Pancreas (tissue), 10 donors: ENCODE data around the gene MPV17L2. TPM values are rescaled to one million over a fixed set of nuclear protein-coding genes. Genes with fewer than 3 reads are reported as not detected.

ENCODE experiments used
- ATAC-seq, 4 donors: fragments of 200-7000 bp; cut with Tn5 transposase; one replicate each; pipeline versions ENCODE4 v1.8.0 to v1.9.1; 2020; ENCODE audit warnings: mild to moderate bottlenecking in 4 of 4, moderate library complexity in 4 of 4
- DNase-seq, 6 donors: peaks; one replicate each; pipeline ENCODE4 v3.0.0-alpha.2; 2020
- FAIRE-seq: peaks from 2 replicates; lab custom pipeline; 2012; peaks lifted over from hg19 to GRCh38; lab: Jason Lieb, UNC
- H3K27ac ChIP-seq, 4 donors: fragments of 200-600 bp; sonication (generic); 1 replicate in 3 of 4; 2 replicates in 1 of 4; pipeline versions ENCODE4 v1.5.0 to v1.8.0; 2020
- H3K27me3 ChIP-seq, 4 donors: fragments of 200-600 bp; one replicate each; pipeline ENCODE4 v1.8.0; 2021
- H3K36me3 ChIP-seq, 3 donors: fragments of 200-600 bp; sonication (generic) in 1 of 3; one replicate each; pipeline versions ENCODE4 v1.5.0 to v1.8.0; 2020 to 2021
- H3K4me1 ChIP-seq, 3 donors: fragments of 200-600 bp; one replicate each; pipeline ENCODE4 v1.8.0; 2021
- H3K4me3 ChIP-seq, 4 donors: fragments of 200-600 bp; sonication (generic) in 2 of 4; one replicate each; pipeline versions ENCODE4 v1.5.0 to v1.8.0; 2020 to 2021
- H3K9me3 ChIP-seq, 4 donors: fragments of 200-600 bp; one replicate each; pipeline ENCODE4 v1.8.0; 2021
- WGBS, 2 donors: extraction: QIAGEN DNeasy Blood & Tissue Kit; methylation state at CpG; one replicate each; pipeline ENCODE4 v1.1.7; 2013; 5-methylcytosine and 5-hydroxymethylcytosine counted together
- intact Hi-C, 3 donors: fragments of 100-400 bp; cut with DNase I; formaldehyde crosslinking; loops; one replicate each; pipeline versions ENCODE4 v1.11.1 to v1.14.2; 2022
- polyA plus RNA-seq, 2 donors: library from polyadenylated mRNA; stranded (reverse); fragments of 200-250 nt; gene quantifications; one replicate each; pipeline ENCODE4 v1.2.3, GENCODE V29; 2013
- total RNA-seq, 6 donors: library from RNA; stranded (reverse); fragmentation: NEBNext Ultra II Directional in 4 of 6; extraction: Animal tissue kit (Norgen Biotek cat#: 25700) in 4 of 6; gene quantifications; one replicate each; pipeline versions ENCODE4 v1.2.1 to v1.2.4, GENCODE V29; 2021 to 2023
- TF ChIP-seq, protein P1 (sequence below), 4 donors: fragments of 200-600 bp; sonication (generic) in 3 of 4; IDR thresholded peaks; one replicate each; pipeline versions ENCODE4 v1.5.0 to v1.8.0; 2021; ENCODE audit warnings: antibody characterized with exemption in 4 of 4
- donor health status: healthy with polysubstance abuse.
- donor health status: DM: no; HTN: no; CAD: no; lungs with moderate emphysema.
- donor health status: DM: no; HTN: no; CAD: no.
- donor health status: control.
- donor health status: control.
- donor health status: Bipolar disorder and iron deficiency.
- donor health status: DM: yes; HTN: yes; CAD: no.
- donor health status: DM: no; HTN: no; CAD: no.
- donor health status: DM: no; HTN: no; CAD: no.
- donor health status: DM: yes; HTN: yes; CAD: no.

The MPV17L2 gene
- total and polyA plus RNA-seq, 8 donors = 2.8 to 10.4 (median 5.0) TPM

DNA sequence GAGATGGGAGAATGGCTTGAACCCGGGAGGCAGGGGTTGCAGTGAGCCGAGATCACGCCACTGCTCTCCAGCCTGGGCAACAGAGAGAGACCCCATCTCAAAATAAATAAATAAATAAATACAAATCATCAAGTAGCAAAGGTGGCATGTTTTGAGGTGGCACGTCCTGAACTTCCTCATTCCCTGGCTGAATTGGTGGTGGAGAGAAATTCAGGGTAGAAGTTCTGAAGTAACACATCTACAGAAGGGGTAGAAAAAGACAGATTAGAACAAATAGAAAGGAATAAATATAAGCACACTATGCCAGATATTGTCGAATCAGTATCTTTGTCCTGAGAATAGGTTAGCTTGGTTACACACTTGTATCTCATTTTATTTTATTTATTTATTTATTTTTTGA, 13.1 kb upstream of the MPV17L2 start:
- Histone ChIP-seq H3K4me3 (no peak overlapping the region), H3K4me1 (peaks cover 0 to under 1% (median 0%) of the 10 kb centered on the region in 3 donors), H3K27ac (no peak overlapping the region), H3K9me3 (no peaks in the 10 kb centered on the region), H3K27me3 (no peaks in the 10 kb centered on the region), H3K36me3 (no peaks in the 10 kb centered on the region)
- no peak for DNase-seq
- 85 to 95% methylated on average over 5 of the region's 5 CpGs for WGBS, 2 donors
- FAIRE-seq = no peak
- peak in 1 of 4 donors; percentile 19 for ATAC-seq
- intact Hi-C loops = no loop called here
- TF ChIP-seq, protein P1, sequence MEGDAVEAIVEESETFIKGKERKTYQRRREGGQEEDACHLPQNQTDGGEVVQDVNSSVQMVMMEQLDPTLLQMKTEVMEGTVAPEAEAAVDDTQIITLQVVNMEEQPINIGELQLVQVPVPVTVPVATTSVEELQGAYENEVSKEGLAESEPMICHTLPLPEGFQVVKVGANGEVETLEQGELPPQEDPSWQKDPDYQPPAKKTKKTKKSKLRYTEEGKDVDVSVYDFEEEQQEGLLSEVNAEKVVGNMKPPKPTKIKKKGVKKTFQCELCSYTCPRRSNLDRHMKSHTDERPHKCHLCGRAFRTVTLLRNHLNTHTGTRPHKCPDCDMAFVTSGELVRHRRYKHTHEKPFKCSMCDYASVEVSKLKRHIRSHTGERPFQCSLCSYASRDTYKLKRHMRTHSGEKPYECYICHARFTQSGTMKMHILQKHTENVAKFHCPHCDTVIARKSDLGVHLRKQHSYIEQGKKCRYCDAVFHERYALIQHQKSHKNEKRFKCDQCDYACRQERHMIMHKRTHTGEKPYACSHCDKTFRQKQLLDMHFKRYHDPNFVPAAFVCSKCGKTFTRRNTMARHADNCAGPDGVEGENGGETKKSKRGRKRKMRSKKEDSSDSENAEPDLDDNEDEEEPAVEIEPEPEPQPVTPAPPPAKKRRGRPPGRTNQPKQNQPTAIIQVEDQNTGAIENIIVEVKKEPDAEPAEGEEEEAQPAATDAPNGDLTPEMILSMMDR (IDR thresholded peaks at IDR 0.05) = no peak

DNA sequence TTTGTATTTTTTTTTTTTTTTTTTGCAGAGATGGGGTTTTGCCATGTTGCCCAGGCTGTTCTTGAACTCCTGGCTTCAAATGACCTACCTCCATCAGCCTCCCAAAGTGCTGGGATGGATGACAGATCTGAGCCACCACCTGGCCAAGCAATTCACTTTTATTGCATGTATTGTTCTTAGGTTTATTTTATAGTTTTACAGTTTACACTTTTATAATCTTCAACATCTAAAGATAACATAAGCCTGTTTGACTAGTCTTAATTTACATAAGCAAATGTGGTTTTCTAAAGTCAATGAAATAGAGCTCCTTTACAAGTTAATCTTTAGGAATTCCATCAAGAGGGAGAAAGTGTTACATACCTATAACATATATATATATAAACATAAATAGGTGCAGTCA, 9.5 kb upstream of the MPV17L2 start:
- TF ChIP-seq, protein P1 (IDR thresholded peaks at IDR 0.05) = no peak
- Histone ChIP-seq H3K9me3 (no peaks in the 10 kb centered on the region), H3K4me3 (no peak overlapping the region), H3K4me1 (no peaks in the 10 kb centered on the region), H3K36me3 (no peaks in the 10 kb centered on the region), H3K27me3 (no peaks in the 10 kb centered on the region), H3K27ac (no peak overlapping the region)
- FAIRE-seq = peak; percentile 29
- ATAC-seq = no peak
- no peak for DNase-seq
- intact Hi-C loops = no loop called here

DNA sequence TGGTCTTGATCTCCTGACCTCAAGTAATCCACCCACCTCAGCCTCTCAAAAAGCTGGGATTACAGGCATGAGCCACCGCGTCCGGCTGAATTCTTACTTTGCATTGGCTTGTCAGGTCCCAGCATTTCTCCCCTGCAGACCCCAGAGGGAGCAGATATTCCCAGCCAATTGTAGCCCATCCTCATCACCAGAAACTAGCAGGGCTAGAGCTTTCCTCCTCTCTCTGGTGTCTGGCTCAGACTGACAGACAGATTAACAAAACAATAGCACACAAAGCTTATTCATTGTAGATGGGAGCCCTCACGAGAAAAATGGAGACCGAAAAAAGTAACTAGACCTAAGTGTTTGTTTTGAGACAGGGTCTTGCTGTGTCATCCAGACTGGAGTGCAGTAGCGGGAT, 7.5 kb upstream of the MPV17L2 start:
- ATAC-seq = no peak
- Histone ChIP-seq H3K4me3 (no peak overlapping the region), H3K36me3 (no peaks in the 10 kb centered on the region), H3K27ac (no peak overlapping the region), H3K27me3 (no peaks in the 10 kb centered on the region), H3K4me1 (no peaks in the 10 kb centered on the region), H3K9me3 (no peaks in the 10 kb centered on the region)
- no peak for DNase-seq
- FAIRE-seq = no peak
- TF ChIP-seq, protein P1 (IDR thresholded peaks at IDR 0.05) = no peak
- WGBS, 2 donors = 67 to 72% methylated on average over 6 of the region's 6 CpGs
- intact Hi-C loops = no loop called here

DNA sequence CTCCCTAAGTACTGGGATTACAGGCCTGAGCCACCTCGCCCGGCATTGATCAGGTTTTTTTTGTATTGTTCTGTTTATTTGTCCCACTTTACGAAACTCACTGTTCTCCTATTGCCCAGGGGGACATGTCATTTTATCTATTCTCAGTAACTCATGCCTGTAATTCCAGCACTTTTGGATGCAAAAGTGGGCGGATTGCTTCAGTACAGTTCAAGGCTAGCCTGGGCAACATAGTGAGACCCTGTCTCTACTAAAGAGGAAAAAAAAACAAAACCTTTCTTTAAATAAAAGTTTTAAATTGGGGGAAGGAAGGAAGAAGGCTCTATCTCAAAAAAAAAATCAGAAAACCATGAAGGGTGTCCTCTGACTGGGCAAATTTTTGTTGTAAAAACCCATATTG, 2.7 kb upstream of the MPV17L2 start:
- Histone ChIP-seq H3K9me3 (no peaks in the 10 kb centered on the region), H3K4me3 (no peak overlapping the region), H3K27me3 (no peaks in the 10 kb centered on the region), H3K36me3 (no peaks in the 10 kb centered on the region), H3K4me1 (peaks cover 0 to 11% (median 9%) of the 10 kb centered on the region in 3 donors), H3K27ac (no peak overlapping the region)
- ATAC-seq (no peak), FAIRE-seq (no peak), DNase-seq (no peak)
- 87 to 94% methylated on average over 4 of the region's 4 CpGs for WGBS, 2 donors
- TF ChIP-seq, protein P1 (IDR thresholded peaks at IDR 0.05) = no peak
- intact Hi-C loops = no loop called here

DNA sequence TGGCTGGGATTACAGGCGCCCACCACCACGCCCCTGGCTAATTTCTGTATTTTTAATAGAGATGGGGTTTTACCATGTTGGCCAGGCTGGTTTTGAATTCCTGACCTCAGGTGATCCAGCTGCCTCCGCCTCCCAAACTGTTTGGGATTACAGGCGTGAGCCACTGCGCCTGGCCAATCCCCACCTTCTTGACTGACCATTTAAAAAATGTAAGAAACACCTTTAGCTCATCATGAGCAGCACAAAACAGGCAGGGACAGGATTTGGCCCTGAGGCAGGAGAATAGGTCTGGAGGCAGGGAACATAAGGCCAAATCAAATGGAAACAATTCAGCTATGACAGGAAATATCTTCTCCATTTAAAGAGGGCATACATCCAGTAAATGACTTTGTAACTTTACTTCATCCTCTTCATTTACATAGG, 1.4 kb upstream of the MPV17L2 start:
- Histone ChIP-seq H3K27ac (peak overlapping the region; percentile 89 to 98 (median 91)), H3K4me1 (peaks cover 0 to 11% (median 9%) of the 10 kb centered on the region in 3 donors), H3K4me3 (peak overlapping the region in 2 of 4 donors; percentile 39 to 47), H3K9me3 (no peaks in the 10 kb centered on the region), H3K27me3 (no peaks in the 10 kb centered on the region), H3K36me3 (no peaks in the 10 kb centered on the region)
- intact Hi-C loops = no loop called here
- no peak for FAIRE-seq
- TF ChIP-seq, protein P1 (IDR thresholded peaks at IDR 0.05) = peak in 1 of 4 donors; percentile 20
- 63 to 64% methylated on average over 5 of the region's 5 CpGs for WGBS, 2 donors
- ATAC-seq = no peak
- DNase-seq = no peak
